ENCODE results near the gene AGBL3.

DNA sequence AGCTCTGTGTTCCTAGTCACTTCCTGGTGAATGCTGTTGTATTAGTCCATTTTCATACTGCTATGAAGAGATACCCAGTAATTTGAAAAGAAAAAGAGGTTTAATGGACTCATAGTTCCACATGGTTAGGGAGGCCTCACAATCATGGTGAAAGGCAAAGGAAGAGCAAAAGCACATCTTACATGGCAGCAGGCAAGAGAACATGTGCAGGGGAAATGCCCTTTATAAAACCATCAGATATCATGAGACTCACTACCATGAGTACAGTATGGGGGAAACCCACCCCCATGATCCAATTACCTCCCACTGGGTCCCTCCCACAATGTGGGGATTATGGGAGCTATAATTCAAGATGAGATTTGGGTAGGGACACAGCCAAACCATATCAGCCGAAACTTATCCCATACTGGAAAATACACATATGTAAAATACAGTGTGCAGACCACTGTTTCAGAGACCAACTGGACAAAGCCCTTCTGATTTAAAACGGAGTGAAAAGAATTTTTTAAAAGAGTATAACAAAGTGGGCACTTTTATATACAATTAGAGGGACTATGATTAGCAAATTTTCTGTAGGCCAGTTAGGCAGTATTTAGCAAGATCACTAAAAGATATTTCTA is 176.2 kb downstream of the AGBL3 start:
- TF ChIP-seq, protein P1, sequence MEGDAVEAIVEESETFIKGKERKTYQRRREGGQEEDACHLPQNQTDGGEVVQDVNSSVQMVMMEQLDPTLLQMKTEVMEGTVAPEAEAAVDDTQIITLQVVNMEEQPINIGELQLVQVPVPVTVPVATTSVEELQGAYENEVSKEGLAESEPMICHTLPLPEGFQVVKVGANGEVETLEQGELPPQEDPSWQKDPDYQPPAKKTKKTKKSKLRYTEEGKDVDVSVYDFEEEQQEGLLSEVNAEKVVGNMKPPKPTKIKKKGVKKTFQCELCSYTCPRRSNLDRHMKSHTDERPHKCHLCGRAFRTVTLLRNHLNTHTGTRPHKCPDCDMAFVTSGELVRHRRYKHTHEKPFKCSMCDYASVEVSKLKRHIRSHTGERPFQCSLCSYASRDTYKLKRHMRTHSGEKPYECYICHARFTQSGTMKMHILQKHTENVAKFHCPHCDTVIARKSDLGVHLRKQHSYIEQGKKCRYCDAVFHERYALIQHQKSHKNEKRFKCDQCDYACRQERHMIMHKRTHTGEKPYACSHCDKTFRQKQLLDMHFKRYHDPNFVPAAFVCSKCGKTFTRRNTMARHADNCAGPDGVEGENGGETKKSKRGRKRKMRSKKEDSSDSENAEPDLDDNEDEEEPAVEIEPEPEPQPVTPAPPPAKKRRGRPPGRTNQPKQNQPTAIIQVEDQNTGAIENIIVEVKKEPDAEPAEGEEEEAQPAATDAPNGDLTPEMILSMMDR (IDR thresholded peaks at IDR 0.05; ENCODE audit: low read depth, low read length, missing input control) = no peak
- no peak for TF ChIP-seq NR2F2 (IDR thresholded peaks at IDR 0.05)
- no peak for TF ChIP-seq RAD21 (IDR thresholded peaks at IDR 0.05)
- TF ChIP-seq YY1 (IDR thresholded peaks at IDR 0.05) = no peak
- TF ChIP-seq TAF1 (conservative IDR thresholded peaks at IDR 0.05) = no peak
- no peak for TF ChIP-seq JUND (IDR thresholded peaks at IDR 0.05)
- TF ChIP-seq, protein P2, sequence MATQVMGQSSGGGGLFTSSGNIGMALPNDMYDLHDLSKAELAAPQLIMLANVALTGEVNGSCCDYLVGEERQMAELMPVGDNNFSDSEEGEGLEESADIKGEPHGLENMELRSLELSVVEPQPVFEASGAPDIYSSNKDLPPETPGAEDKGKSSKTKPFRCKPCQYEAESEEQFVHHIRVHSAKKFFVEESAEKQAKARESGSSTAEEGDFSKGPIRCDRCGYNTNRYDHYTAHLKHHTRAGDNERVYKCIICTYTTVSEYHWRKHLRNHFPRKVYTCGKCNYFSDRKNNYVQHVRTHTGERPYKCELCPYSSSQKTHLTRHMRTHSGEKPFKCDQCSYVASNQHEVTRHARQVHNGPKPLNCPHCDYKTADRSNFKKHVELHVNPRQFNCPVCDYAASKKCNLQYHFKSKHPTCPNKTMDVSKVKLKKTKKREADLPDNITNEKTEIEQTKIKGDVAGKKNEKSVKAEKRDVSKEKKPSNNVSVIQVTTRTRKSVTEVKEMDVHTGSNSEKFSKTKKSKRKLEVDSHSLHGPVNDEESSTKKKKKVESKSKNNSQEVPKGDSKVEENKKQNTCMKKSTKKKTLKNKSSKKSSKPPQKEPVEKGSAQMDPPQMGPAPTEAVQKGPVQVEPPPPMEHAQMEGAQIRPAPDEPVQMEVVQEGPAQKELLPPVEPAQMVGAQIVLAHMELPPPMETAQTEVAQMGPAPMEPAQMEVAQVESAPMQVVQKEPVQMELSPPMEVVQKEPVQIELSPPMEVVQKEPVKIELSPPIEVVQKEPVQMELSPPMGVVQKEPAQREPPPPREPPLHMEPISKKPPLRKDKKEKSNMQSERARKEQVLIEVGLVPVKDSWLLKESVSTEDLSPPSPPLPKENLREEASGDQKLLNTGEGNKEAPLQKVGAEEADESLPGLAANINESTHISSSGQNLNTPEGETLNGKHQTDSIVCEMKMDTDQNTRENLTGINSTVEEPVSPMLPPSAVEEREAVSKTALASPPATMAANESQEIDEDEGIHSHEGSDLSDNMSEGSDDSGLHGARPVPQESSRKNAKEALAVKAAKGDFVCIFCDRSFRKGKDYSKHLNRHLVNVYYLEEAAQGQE (IDR thresholded peaks at IDR 0.05) = no peak

Measured in liver (tissue), 3 donors.